ENCODE measurements around the gene HOXA10.

HOXA10 gene

DNA sequence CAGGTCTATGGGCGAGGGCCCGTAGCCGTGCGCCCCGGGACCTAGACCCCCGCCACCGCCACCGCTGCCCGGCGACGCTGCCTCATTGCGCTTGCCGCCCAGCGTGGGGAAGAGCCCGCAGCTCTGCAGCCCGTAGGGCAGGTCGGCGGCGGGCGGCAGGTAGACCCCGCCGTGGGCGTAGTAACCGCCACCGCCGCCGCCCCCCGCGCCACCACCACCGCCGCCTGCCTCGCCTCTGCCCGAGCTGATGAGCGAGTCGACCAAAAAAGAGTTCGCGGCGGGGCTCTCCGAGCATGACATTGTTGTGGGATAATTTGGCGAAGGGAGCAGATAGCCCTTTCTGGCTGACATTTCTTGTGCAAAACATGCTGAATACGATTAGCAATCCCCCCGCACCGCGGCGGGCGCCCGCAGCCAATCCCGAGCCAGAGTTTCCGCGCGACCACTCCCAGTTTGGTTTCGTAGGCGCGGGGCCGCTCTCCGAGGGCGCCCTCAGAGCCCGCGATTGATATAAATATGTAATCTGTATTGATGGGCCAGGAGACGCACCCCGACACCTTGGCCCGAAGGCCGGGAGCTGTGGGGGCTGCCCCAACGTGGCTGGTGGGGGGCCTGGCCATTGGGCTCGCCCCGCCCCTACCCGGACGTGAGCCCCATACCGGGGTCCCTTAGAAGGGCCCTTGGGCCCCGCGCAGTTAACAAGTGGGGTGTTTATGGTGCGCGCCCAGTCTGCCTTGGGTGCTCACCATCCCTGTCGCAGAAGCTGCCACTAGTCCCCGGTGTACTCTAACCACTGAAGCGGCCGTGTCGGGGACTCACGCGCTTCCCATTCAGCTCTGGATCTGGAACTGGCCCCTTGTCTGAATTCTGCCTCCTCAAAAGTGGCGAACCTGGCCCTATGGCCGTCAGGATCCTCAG is at the start of gene HOXA10:
Gene HOXA10 (minus strand): TSS at position 365 of the 918 bp plus-strand sequence. CDS start 14 bp downstream, at position 351.
- DNase-seq (ENCODE audit: low read depth in 2 of 2) = no peak

GRCh38 chr7:27221201-27221797 is 47.2 kb upstream of the HOXA10 start:
- no peak for DNase-seq (ENCODE audit: low read depth in 2 of 2)

GRCh38 chr7:27220440-27220955 is 46.4 kb upstream of the HOXA10 start:
- DNase-seq (ENCODE audit: low read depth in 2 of 2) = no peak

DNA sequence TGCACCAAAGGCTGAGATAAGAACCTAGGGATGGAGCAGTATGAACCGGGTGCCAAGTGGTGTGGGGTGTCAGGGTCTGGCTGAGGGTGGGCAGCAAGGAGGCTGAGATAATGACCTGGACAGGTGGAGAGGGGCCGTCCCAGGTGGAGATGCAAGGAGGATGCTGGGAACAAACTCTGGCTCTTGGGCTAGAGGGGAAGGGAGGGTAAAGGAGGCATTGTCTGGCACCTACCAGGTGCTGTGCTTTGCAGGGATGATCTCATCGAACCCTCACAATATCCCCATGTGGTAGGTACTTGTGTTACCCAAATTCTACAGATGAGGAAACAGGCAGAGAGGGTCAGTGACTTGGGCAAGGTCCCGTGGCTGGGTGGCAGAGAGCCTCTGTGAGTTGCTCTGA is 45.7 kb upstream of the HOXA10 start:
- DNase-seq (ENCODE audit: low read depth in 2 of 2) = no peak

- DNase-seq (ENCODE audit: low read depth in 2 of 2) = no peak
Measured at GRCh38 chr7:27217951-27218350, 43.8 kb upstream of the HOXA10 start.

- DNase-seq (ENCODE audit: low read depth in 2 of 2) = no peak
Measured at GRCh38 chr7:27215356-27215755, 41.2 kb upstream of the HOXA10 start.

DNA sequence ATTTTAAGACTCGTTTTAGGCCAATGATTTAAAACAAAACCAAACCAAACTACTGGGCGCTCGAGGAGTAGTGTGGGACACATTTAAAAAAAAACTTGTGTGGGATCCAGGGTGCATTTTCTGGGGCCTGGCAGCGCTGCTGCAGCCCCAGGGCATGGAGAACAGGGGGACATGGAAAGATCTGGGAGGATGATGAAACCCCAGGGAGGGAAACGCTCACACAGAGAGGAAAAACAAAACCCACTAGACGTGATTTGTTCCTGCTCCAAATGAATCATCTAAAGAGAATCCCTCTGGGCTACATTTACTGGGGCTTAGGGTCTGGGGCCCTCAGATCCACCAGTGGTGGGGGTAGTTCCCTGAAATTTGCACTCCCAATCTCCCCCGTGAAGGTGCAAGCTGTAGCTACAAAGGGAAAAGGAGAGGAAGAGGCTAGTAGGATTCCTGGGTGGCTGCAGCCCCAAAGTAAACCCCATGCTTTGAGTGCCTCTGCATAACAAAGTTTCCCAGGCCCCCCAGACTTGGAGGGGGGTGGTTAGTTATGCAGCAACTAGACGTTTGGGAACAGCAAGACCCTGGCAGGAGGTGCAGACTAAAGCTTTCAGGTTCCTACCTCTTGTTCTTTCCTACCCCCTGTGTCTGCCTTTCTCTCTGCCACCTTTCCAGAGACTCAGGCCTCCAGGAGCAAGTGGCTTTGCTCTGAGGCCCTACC is 40.3 kb upstream of the HOXA10 start:
- no peak for DNase-seq (ENCODE audit: low read depth in 2 of 2)

- DNase-seq (ENCODE audit: low read depth in 2 of 2) = no peak
Measured at GRCh38 chr7:27213433-27214238, 39.5 kb upstream of the HOXA10 start.

DNA sequence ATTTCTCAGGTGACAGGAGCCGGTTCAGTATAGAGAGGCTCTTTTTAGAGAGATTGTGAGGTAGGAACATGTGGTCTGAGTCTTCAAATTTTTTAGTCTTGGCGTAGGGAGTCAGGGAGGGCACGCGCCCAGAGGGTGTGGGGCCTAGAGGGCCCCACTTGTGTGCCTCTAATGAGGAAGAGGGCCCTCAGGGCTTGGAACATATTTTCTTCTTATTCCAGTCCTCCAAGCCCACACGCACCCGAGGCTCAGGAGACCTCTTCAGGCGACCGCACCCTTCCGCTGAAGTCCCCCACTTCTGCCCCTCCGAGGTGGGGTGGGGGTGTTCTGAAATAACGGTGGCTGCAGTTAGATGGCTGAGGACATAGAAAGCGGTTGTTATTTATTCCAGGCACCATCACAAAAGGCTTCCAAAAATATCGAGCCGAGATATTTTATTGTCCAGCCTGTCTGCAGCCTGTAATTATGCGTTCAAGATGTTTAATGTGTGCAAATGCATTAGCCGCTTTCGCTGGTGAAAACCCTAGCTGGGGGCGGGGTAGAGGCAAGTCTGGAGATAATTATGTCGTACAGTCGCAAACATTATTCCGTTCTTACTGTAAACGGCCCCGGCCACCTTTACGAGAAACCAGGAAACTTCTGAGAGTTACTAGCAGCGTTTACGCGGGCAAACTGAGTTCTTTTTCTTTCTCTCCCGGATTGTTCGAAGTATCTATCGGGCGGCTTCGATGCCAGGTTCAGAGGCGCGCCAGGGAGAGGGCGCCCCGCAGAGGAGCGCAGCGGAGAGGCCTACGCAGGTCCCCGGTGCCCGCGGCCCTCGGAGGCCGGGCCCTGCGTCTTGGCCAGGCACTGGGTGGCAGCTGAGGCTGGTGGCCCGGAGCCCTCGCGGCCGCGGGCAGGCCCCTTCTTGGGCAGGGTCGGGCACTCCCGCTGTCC is 38.6 kb upstream of the HOXA10 start:
- no peak for DNase-seq (ENCODE audit: low read depth in 2 of 2)

DNA sequence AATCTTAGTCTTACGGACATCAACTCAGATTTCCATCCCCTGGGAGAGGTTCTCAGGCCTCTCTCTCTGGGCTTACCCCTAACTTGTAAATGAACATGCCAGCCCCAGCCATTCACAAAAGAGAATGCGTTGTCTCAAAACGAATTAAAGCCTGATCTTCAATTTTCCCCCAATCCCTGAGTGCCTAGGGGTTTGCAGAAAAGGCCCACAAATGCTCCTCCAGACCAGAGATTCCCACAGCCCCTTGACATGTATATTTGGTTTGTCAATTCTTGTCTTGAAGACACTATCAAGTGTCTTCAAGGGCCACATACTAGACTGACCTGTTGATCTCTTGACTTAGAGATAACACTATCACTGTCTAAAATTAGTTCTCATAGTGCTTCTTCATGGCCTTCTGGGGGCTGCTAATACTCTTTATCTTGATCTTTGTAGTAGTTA is 37.7 kb upstream of the HOXA10 start:
- DNase-seq (ENCODE audit: low read depth in 2 of 2) = no peak

DNA sequence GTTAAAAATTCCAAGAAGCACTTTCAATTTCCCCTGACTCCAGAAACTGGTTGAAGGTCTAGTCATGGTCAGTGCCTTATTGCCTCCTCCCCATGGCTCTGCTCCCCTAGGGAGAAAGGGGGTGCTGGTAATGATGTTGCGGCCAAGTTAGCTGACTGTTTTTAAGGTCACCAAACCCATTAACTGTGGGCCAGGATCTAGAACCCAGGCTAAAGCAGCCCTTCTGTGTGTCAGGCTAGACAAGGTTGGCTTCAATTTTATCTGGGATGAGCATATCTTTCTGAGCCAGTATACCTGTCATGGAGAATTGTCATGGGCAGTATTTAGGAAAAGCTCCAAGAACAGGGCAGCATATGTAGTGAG is 36.9 kb upstream of the HOXA10 start:
- DNase-seq (ENCODE audit: low read depth in 2 of 2) = no peak

DNA sequence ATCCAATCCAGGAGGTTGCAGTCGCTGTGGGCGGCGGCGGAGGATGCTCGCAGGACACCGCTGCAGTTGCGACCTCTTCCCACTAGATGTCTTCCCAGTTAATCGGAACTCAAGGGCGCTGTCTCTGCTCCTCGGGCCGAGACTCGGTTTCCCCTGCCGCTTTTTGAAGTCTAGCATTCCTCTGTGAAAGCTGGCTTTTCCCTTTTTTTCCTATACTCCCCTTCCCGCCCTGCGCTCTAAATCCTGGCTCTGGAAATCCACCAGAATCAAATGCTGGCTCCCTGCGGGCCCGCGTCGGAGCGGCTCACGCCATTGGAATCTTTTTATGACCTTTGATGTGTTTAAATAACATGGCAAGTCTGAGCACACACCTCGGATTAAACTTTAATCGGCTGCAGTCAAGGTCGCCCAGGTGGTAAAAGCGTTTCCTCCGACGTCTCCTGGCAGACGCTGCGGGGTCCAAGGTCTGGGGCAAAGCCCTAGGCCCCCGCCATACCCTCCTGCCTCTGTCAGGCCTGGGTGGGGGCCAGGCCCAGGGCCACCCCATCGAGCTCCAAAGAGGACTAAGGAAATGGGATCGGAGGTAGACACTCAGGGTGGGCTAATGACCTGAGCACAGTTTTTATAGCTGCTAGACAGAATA is 36.4 kb upstream of the HOXA10 start:
- no peak for DNase-seq (ENCODE audit: low read depth in 2 of 2)

DNA sequence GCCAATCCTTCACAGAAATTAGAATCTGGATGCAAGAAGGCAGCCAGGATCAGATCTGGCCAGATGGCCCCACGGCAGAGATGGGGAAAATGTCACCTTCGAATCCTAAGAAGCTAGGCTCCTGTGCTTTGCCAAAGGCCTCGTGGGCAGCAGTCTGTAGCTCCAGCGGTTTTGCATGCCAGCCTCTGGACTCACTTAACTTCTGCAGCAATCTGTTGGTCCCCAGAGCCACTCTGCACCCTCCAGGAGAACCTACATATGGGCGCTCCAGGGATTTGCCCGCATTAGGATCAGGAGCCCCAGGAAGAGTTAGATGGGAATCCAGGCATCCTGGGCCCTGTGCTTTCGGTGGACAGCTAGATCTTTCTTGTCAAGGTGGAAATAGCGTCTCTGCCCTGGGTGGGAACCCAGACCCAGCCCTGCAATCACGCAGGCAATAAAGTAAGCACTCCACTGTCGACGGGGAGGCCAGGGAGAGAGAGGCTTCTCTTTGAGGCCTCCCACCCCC is 35.9 kb upstream of the HOXA10 start:
- no peak for DNase-seq (ENCODE audit: low read depth in 2 of 2)

GRCh38 chr7:27208998-27209397 is 34.9 kb upstream of the HOXA10 start:
- no peak for DNase-seq (ENCODE audit: low read depth in 2 of 2)

DNA sequence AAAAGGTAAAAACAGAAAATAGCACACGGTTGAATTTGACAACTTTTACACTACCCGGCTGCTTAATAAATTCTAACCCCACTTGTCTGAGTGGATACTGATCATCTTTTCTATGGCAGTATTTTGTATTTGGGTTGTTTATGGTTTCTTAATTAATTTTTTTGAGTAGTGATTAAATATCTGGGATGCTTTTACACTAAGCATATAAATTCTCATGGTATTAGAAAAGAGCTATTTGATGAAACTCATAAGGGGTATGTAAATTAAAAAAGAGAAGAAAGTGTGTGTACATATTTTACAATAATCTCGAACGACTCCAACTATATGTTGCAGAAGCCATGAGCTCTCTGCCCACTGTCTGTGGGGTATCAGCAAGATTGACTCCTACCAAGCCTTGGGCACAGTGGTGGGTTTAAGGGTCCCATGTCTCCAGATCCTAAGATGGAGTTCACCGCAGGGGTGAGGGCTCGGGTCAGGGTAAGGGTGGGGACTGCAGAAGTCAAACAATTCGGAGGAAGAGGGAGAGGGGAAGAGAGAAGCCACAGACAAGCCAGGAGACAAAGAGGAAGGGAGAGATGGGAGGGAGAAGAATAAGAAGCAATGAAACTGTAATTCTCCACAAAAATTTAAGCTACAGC is 33.3 kb upstream of the HOXA10 start:
- DNase-seq (ENCODE audit: low read depth in 2 of 2) = no peak

DNA sequence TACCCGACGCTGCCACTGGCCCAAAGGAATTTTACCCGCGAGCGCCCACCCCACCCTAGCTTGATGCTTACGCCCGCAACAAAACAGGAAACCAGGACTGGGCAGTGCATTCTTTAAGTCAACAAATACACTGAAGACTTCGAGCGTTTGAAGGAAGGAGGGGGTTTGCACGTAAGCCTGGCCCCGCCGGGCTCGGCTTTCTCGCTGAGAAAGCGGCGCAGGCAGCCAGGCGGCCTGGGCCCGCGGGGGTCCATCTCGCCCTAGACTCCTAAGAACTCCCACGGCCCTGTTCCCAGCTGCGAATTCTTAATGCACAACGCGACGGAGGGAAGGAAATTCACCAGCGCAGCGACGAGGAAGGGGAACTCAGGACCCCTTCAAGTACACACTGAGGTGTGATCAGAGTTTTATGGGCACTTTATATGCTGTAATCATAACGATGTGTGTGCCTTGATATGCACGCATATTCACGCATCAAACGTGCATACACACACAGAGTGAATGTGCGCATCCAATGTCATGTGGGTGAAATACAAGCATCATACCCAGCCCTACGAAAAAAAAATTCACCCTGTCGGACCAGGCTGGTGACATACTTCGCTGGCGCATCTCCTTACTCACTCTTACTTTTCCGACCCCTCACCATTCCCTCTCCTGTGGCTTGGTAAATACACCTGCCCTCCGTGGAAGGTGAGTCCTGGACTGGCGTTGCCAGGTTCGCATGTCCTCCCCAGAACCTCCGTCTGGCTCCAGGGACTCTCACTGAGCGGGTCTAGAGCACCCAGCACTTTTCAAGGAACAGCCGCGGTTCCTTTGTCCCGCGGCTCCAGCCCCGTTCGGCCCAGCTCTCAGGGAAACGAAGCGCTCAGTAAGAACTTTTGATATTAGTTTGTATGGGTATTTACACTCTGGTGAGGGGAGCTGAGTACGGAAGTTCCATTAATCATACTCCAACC is 31.5 kb upstream of the HOXA10 start:
- no peak for DNase-seq (ENCODE audit: low read depth in 2 of 2)

- DNase-seq (ENCODE audit: low read depth in 2 of 2) = no peak
Measured at GRCh38 chr7:27204851-27205322, 30.8 kb upstream of the HOXA10 start.

Data from stimulated activated CD4-positive, alpha-beta T cell treated with anti-CD3 and anti-CD28 coated beads, Interleukin-1b, Interleukin-23, amount 100 ng/mL, for 1 hour (primary cell).